ENCODE results near the gene PNO1.

Gene PNO1

GRCh38 chr2:68200157-68200787 is 42.6 kb downstream of the PNO1 start:
- Mint-ChIP-seq H3K9me3 (no peaks in the 10 kb centered on the region), H3K27me3 (no peaks in the 10 kb centered on the region), H3K4me1 (peaks cover 75% of the 10 kb centered on the region), H3K27ac (no peak overlapping the region), H3K4me3 (no peak overlapping the region), H3K36me3 (peaks cover 1% of the 10 kb centered on the region)

- H3K27ac Mint-ChIP-seq, result peak overlapping the region; percentile 95
- peaks cover 82% of the 10 kb centered on the region for H3K4me1 Mint-ChIP-seq
- H3K36me3 Mint-ChIP-seq, result peaks cover 1% of the 10 kb centered on the region
- no peaks in the 10 kb centered on the region for H3K9me3 Mint-ChIP-seq
- H3K4me3 Mint-ChIP-seq, result peak overlapping the region; percentile 73
- H3K27me3 Mint-ChIP-seq, result no peaks in the 10 kb centered on the region
These were observed 45.9 kb downstream of the PNO1 start for GRCh38 chr2:68203587-68203986.

- Mint-ChIP-seq H3K27ac (peak overlapping the region; percentile 95), H3K4me3 (peak overlapping the region; percentile 57), H3K9me3 (no peaks in the 10 kb centered on the region), H3K27me3 (no peaks in the 10 kb centered on the region), H3K4me1 (peaks cover 73% of the 10 kb centered on the region), H3K36me3 (peaks cover 11% of the 10 kb centered on the region)
These were observed 49.1 kb downstream of the PNO1 start for GRCh38 chr2:68206793-68207192.

- Mint-ChIP-seq H3K4me3 (no peak overlapping the region), H3K4me1 (peaks cover 81% of the 10 kb centered on the region), H3K9me3 (no peaks in the 10 kb centered on the region), H3K27ac (peak overlapping the region; percentile 75), H3K36me3 (peaks cover 16% of the 10 kb centered on the region), H3K27me3 (no peaks in the 10 kb centered on the region)
These were observed 56.7 kb downstream of the PNO1 start for GRCh38 chr2:68214381-68214780.

GRCh38 chr2:68216454-68217310 is 59.0 kb downstream of the PNO1 start:
- H3K36me3 Mint-ChIP-seq, result peaks cover 13% of the 10 kb centered on the region
- H3K27ac Mint-ChIP-seq, result peak overlapping the region; percentile 20
- peaks cover 89% of the 10 kb centered on the region for H3K4me1 Mint-ChIP-seq
- H3K9me3 Mint-ChIP-seq, result no peaks in the 10 kb centered on the region
- no peaks in the 10 kb centered on the region for H3K27me3 Mint-ChIP-seq
- H3K4me3 Mint-ChIP-seq, result no peak overlapping the region

GRCh38 chr2:68217729-68218128 is 60.0 kb downstream of the PNO1 start:
- Mint-ChIP-seq H3K4me3 (no peak overlapping the region), H3K4me1 (peaks cover 91% of the 10 kb centered on the region), H3K27me3 (no peaks in the 10 kb centered on the region), H3K9me3 (no peaks in the 10 kb centered on the region), H3K27ac (peak overlapping the region; percentile 52), H3K36me3 (peaks cover 14% of the 10 kb centered on the region)

- H3K9me3 Mint-ChIP-seq, result no peaks in the 10 kb centered on the region
These were observed 60.7 kb downstream of the PNO1 start for GRCh38 chr2:68218343-68218901.

GRCh38 chr2:68222287-68222686 is 64.6 kb downstream of the PNO1 start:
- H3K27ac Mint-ChIP-seq, result peak overlapping the region; percentile 2
- H3K9me3 Mint-ChIP-seq, result no peaks in the 10 kb centered on the region
- H3K27me3 Mint-ChIP-seq, result no peaks in the 10 kb centered on the region
- H3K4me3 Mint-ChIP-seq, result no peak overlapping the region
- peaks cover 100% of the 10 kb centered on the region for H3K4me1 Mint-ChIP-seq
- H3K36me3 Mint-ChIP-seq, result peaks cover 10% of the 10 kb centered on the region

More at GRCh38 chr2:68218343-68218901, 60.7 kb downstream of the PNO1 start:
- peaks cover 14% of the 10 kb centered on the region for H3K36me3 Mint-ChIP-seq
- peaks cover 92% of the 10 kb centered on the region for H3K4me1 Mint-ChIP-seq
- no peaks in the 10 kb centered on the region for H3K27me3 Mint-ChIP-seq
- peak overlapping the region; percentile 78 for H3K27ac Mint-ChIP-seq
- peak overlapping the region; percentile 65 for H3K4me3 Mint-ChIP-seq

GRCh38 chr2:68223419-68223818 is 65.7 kb downstream of the PNO1 start:
- Mint-ChIP-seq H3K27ac (no peak overlapping the region), H3K27me3 (no peaks in the 10 kb centered on the region), H3K4me3 (peak overlapping the region; percentile 43)

GRCh38 chr2:68225119-68225632 is 67.5 kb downstream of the PNO1 start:
- peaks cover 10% of the 10 kb centered on the region for H3K36me3 Mint-ChIP-seq
- peak overlapping the region; percentile 26 for H3K27ac Mint-ChIP-seq
- H3K4me3 Mint-ChIP-seq, result peak overlapping the region; percentile 28
- peaks cover 99% of the 10 kb centered on the region for H3K4me1 Mint-ChIP-seq
- no peaks in the 10 kb centered on the region for H3K27me3 Mint-ChIP-seq
- H3K9me3 Mint-ChIP-seq, result no peaks in the 10 kb centered on the region

More at GRCh38 chr2:68223419-68223818, 65.7 kb downstream of the PNO1 start:
- Mint-ChIP-seq H3K9me3 (no peaks in the 10 kb centered on the region), H3K36me3 (peaks cover 10% of the 10 kb centered on the region), H3K4me1 (peaks cover 100% of the 10 kb centered on the region)

All from activated naive CD4-positive, alpha-beta T cell treated with anti-CD3 and anti-CD28 coated beads, Interleukin-2, amount 50 U/mL, for 24 hours (primary cell).